Vagina (tissue), 2 donors: ENCODE measurements around the gene ADAM17.

Experiments used
- CTCF ChIP-seq, 3 experiments: fragments of 450-650 bp in 2 of 3; fragments of 200-600 bp in 1 of 3; sonication (generic) in 1 of 3; IDR thresholded peaks; one replicate each; pipeline ENCODE4 v1.5.1; 2017 to 2019; ENCODE audit warnings: antibody characterized with exemption in 3 of 3, mild to moderate bottlenecking in 2 of 3, moderate library complexity in 2 of 3
- POLR2A ChIP-seq, 2 donors: fragments of 450-650 bp; IDR thresholded peaks; one replicate each; pipeline ENCODE4 v1.6.1; 2017; ENCODE audit warnings: antibody characterized with exemption in 2 of 2, mild to moderate bottlenecking in 2 of 2, moderate library complexity in 2 of 2

GRCh38 chr2:9585486-9585885, 29.9 kb upstream of the ADAM17 start:
- no peak for TF ChIP-seq CTCF (IDR thresholded peaks at IDR 0.05)
- no peak for TF ChIP-seq POLR2A (IDR thresholded peaks at IDR 0.05)
